CD4-positive, alpha-beta T cell (primary cell): ENCODE results near the gene SLCO4A1. TPM values are rescaled to one million over a fixed set of nuclear protein-coding genes. Genes with fewer than 3 reads are reported as not detected.

Experiments used
- ATAC-seq: fragments of 200-7000 bp; cut with Tn5 transposase; one replicate; pipeline ENCODE4 v1.10.0; 2022; ENCODE audit warnings: mild to moderate bottlenecking; ENCODE audit not compliant: poor library complexity
- CTCF ChIA-PET: fragments of 350-600 bp; sonication (Branson Sonifier 250); formaldehyde crosslinking; loops from one replicate; lab custom pipeline; 2021; ENCODE audit warnings: antibody characterized with exemption, inconsistent platforms; lab: Charles Lee
- POLR2A ChIA-PET: fragments of 350-600 bp; sonication (Branson Sonifier 250); formaldehyde crosslinking; loops from one replicate; lab custom pipeline; 2021; ENCODE audit warnings: antibody characterized with exemption, inconsistent platforms; lab: Charles Lee
- DNase-seq, 14 experiments: peaks; one replicate each; pipeline ENCODE4 v3.0.0-alpha.2; 2013 to 2020; ENCODE audit warnings: mixed read lengths in 2 of 14
- H3K27ac ChIP-seq, 2 donors: one replicate each; pipeline versions ENCODE4 v1.5.1 to v1.7.0; 2013; ENCODE audit warnings: low read length in 2 of 2, low read depth in 1 of 2, mild to moderate bottlenecking in 1 of 2
- H3K27me3 ChIP-seq, 2 experiments: 1 replicate in 1 of 2; 2 replicates in 1 of 2; pipeline versions ENCODE4 v1.6.1 to v1.7.0; 2013; ENCODE audit warnings: low read length in 2 of 2, control low read depth in 1 of 2, mild to moderate bottlenecking in 1 of 2, moderate library complexity in 1 of 2; ENCODE audit not compliant: insufficient read depth in 2 of 2, control insufficient read depth in 1 of 2
- H3K36me3 ChIP-seq: one replicate; pipeline ENCODE4 v1.6.1; 2013; ENCODE audit warnings: low read length, control low read depth; ENCODE audit not compliant: insufficient read depth
- H3K4me1 ChIP-seq: one replicate; pipeline ENCODE4 v1.6.1; 2013; ENCODE audit warnings: low read length, control low read depth; ENCODE audit not compliant: insufficient read depth
- H3K4me3 ChIP-seq: one replicate; pipeline ENCODE4 v1.5.1; 2013; ENCODE audit warnings: mild to moderate bottlenecking, low read length, moderate library complexity
- H3K9me3 ChIP-seq, 2 experiments: 1 replicate in 1 of 2; 2 replicates in 1 of 2; pipeline versions ENCODE4 v1.6.1 to v1.7.0; 2013; ENCODE audit warnings: low read length in 2 of 2, mild to moderate bottlenecking in 2 of 2, control low read depth in 1 of 2, moderate library complexity in 1 of 2; ENCODE audit not compliant: control insufficient read depth in 1 of 2, insufficient read depth in 1 of 2
- H3K27ac Mint-ChIP-seq: one replicate; pipeline ENCODE4 v1.8.0; 2020; ENCODE audit warnings: mixed read lengths
- H3K27me3 Mint-ChIP-seq: one replicate; pipeline ENCODE4 v1.8.0; 2021; ENCODE audit warnings: mixed read lengths
- H3K36me3 Mint-ChIP-seq: one replicate; pipeline ENCODE4 v1.8.0; 2021; ENCODE audit warnings: low read depth, mixed read lengths
- H3K4me1 Mint-ChIP-seq: one replicate; pipeline ENCODE4 v1.8.0; 2021; ENCODE audit warnings: low read depth, mixed read lengths
- H3K4me3 Mint-ChIP-seq: one replicate; pipeline ENCODE4 v1.8.0; 2020; ENCODE audit warnings: mild to moderate bottlenecking, mixed read lengths
- H3K9me3 Mint-ChIP-seq: one replicate; pipeline ENCODE4 v1.8.0; 2020; ENCODE audit warnings: mixed read lengths
- CTCF ChIP-seq: fragments of 200-600 bp; IDR thresholded peaks from one replicate; pipeline ENCODE4 v1.8.0; 2022; ENCODE audit warnings: antibody characterized with exemption, mild to moderate bottlenecking
- intact Hi-C, 2 experiments: fragments of 100-400 bp; cut with DNase I in 1 of 2; cut with micrococcal nuclease in 1 of 2; formaldehyde crosslinking; loops; one replicate each; pipeline versions ENCODE4 v1.15.1 to v1.9.0; 2023 to 2025; cut with DNase I, micrococcal nuclease
- total RNA-seq, 174 experiments: library from RNA in 2 of 174; stranded (reverse) in 2 of 174; gene quantifications; one replicate each; pipeline ENCODE4 v1.2.3 and lab custom pipeline; 2021 to 2026

Gene SLCO4A1
- total RNA-seq, 2 experiments from 2014 or later = 2.3 to 2.5 TPM

DNA sequence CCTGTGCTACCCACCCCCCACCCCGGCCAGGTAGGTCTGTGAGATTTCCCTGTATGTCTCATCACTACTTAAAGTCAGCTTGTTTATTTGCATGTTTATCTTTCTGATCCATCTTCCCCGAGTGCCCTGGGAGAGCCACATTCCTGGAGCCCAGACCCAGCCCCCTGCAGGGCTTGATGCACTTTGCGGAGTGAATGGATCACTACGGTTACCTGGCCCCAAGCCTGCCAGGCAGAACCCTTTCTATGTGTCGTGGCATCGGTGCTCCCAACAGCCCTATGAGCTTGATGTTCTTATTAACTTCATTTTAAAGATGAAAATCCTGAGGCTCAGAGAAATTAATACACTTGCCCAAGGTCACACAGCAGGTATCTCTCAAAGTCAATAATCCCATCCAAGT is 13.6 kb upstream of the SLCO4A1 start:
- no peak for TF ChIP-seq CTCF
- Histone ChIP-seq H3K27ac (no peak overlapping the region), H3K36me3 (no peaks in the 10 kb centered on the region), H3K9me3 (no peaks in the 10 kb centered on the region), H3K27me3 (peaks cover 0 to 3% of the 10 kb centered on the region in 2 experiments), H3K4me3 (no peak overlapping the region), H3K4me1 (peaks cover 6% of the 10 kb centered on the region)
- H3K4me1 Mint-ChIP-seq = peaks cover 5% of the 10 kb centered on the region
- CTCF ChIA-PET = no interaction called here
- POLR2A ChIA-PET = no interaction called here
- peaks cover 20% of the 10 kb centered on the region for H3K27me3 Mint-ChIP-seq
- DNase-seq (no peak), ATAC-seq (no peak)
- no peaks in the 10 kb centered on the region for H3K36me3 Mint-ChIP-seq
- no peak overlapping the region for H3K4me3 Mint-ChIP-seq
- intact Hi-C loops = no loop called here
- H3K9me3 Mint-ChIP-seq = no peaks in the 10 kb centered on the region
- no peak overlapping the region for H3K27ac Mint-ChIP-seq

DNA sequence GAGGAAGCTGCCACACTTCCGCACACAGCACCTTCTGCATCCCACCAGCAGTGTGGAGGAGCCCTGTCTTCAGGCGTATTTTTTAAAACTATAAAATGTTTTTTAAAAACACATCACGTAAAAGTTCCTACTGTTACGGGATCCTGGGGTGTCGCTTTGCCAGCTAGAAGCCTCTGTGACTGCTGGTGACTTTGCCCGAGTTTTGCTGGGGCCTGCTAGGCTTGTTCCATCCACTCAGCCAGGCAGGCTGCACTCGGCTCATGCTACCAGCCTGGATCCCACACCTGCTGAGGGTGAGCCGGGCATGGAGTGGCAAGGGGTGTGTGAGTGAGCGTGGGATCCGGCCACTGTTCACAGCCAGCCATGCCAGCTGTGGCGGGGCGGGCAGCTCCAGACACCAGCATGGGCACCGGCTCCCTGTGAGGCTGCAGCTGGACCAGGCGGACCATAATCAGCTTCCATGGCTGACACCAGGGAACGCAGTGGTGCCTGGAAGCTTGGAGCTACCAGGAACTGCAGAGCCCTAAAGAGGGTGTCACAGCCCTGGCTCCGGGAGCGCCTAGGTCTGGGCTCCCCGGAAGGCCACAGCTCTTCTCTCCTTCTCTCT is 12.3 kb upstream of the SLCO4A1 start:
- intact Hi-C loops = no loop called here
- POLR2A ChIA-PET = no interaction called here
- H3K9me3 Mint-ChIP-seq = no peaks in the 10 kb centered on the region
- Histone ChIP-seq H3K27ac (no peak overlapping the region), H3K27me3 (peaks cover 0 to 3% of the 10 kb centered on the region in 2 experiments), H3K4me3 (no peak overlapping the region), H3K4me1 (no peaks in the 10 kb centered on the region), H3K9me3 (no peaks in the 10 kb centered on the region), H3K36me3 (no peaks in the 10 kb centered on the region)
- peaks cover 20% of the 10 kb centered on the region for H3K27me3 Mint-ChIP-seq
- no peak overlapping the region for H3K4me3 Mint-ChIP-seq
- CTCF ChIA-PET = interaction anchor here (0.6 kb wide), 1 partner anchor 237 kb away, joined by 4 read pairs; no protein-coding TSS in a partner anchor
- no peak for ATAC-seq
- no peaks in the 10 kb centered on the region for H3K36me3 Mint-ChIP-seq
- H3K27ac Mint-ChIP-seq = no peak overlapping the region
- TF ChIP-seq CTCF = no peak
- H3K4me1 Mint-ChIP-seq = no peaks in the 10 kb centered on the region
- DNase-seq = no peak

- CTCF ChIA-PET = no interaction called here
- Histone ChIP-seq H3K9me3 (no peaks in the 10 kb centered on the region), H3K27ac (no peak overlapping the region), H3K27me3 (peaks cover 0 to 7% of the 10 kb centered on the region in 2 experiments), H3K4me3 (no peak overlapping the region), H3K36me3 (no peaks in the 10 kb centered on the region), H3K4me1 (peaks cover 7% of the 10 kb centered on the region)
- intact Hi-C loops = no loop called here
- DNase-seq = no peak
- POLR2A ChIA-PET = no interaction called here
- Mint-ChIP-seq H3K27ac (no peak overlapping the region), H3K27me3 (peaks cover 25% of the 10 kb centered on the region), H3K9me3 (no peaks in the 10 kb centered on the region), H3K4me3 (no peak overlapping the region), H3K4me1 (no peaks in the 10 kb centered on the region), H3K36me3 (no peaks in the 10 kb centered on the region)
- TF ChIP-seq CTCF = no peak
- no peak for ATAC-seq
Observed at GRCh38 chr20:62631336-62632308, 10.7 kb upstream of the SLCO4A1 start.
